HL-60 (cell line): Measurements from ENCODE around the gene ZBTB1.

ENCODE experiments used
- DNase-seq, 2 experiments: peaks; one replicate each; pipeline ENCODE4 v3.0.0-alpha.2; 2010 to 2020; ENCODE audit warnings: low read depth in 1 of 2, low spot score in 1 of 2
- H3K27ac ChIP-seq: fragments of 250-450 bp; sonication (Bioruptor Pico); replicated peaks from 2 replicates; pipeline ENCODE4 v1.5.1; 2020; ENCODE audit warnings: mild to moderate bottlenecking, moderate library complexity
- H3K27me3 ChIP-seq: fragments of 250-450 bp; sonication (Bioruptor Pico); 2 replicates; pipeline ENCODE4 v1.5.1; 2021; ENCODE audit warnings: mild to moderate bottlenecking, moderate library complexity; ENCODE audit not compliant: insufficient read depth, poor library complexity, severe bottlenecking
- H3K4me3 ChIP-seq: replicated peaks from 2 replicates; pipeline ENCODE4 v1.5.1; 2011; ENCODE audit warnings: mild to moderate bottlenecking, control low read depth, low read length; ENCODE audit not compliant: insufficient read depth
- GABPA ChIP-seq: IDR thresholded peaks from 2 replicates; pipeline ENCODE4 v1.6.1; 2012; ENCODE audit warnings: low read depth
- POLR2AphosphoS5 ChIP-seq: IDR thresholded peaks from 2 replicates; pipeline ENCODE4 v1.6.1; 2012; ENCODE audit warnings: low read depth
- SPI1 ChIP-seq: IDR thresholded peaks from 2 replicates; pipeline ENCODE4 v1.6.1; 2012; ENCODE audit warnings: low read depth, mild to moderate bottlenecking, borderline replicate concordance
- TF ChIP-seq, protein P1 (sequence below): IDR thresholded peaks from 2 replicates; pipeline ENCODE4 v1.6.1; 2012; ENCODE audit warnings: low read depth; ENCODE audit not compliant: insufficient replicate concordance
- TF ChIP-seq, protein P2 (sequence below): IDR thresholded peaks from one replicate; pipeline ENCODE4 v1.5.1; 2011; ENCODE audit warnings: low read length, control low read depth, inconsistent platforms; ENCODE audit not compliant: insufficient read depth

The ZBTB1 gene

DNA sequence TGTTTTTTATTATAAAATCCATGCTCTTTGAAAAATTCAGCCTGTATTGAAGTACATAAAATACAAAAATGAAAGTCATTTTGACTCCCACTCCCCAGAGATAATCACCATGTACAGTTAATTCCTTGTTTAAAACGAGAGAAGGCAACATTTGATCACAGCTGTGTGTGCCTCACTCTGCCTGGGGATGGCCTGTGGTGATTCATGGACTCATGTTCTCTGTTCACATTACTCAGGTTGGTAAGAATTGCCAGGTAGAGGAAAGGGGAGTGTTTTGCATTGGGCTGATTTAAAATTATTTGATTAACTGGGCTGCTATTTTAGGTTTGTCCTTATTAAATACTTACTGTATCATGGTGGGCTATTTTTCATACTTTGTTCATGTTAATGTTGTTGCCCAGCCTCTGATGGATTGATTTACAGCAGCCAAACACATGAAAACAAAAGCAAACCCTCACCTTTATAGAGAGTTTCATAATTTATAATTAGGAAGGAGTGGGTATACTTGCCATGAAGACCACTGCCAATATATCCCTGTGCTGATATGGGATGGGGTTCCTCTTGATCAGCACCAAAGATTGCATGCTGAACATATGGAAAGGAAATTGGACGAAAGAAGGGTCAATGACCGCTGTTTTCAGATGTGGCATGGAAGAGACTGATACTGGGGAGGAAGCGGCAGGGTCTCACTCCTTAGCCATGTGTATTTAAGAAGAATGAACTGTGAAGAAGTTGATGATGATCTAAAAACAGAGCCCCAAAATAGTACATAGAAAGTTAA lies 3.0 kb downstream of the ZBTB1 start:
- H3K27ac ChIP-seq, result no peak overlapping the region
- no peak for TF ChIP-seq GABPA
- no peak for TF ChIP-seq POLR2AphosphoS5
- TF ChIP-seq SPI1, result no peak
- TF ChIP-seq, protein P1, sequence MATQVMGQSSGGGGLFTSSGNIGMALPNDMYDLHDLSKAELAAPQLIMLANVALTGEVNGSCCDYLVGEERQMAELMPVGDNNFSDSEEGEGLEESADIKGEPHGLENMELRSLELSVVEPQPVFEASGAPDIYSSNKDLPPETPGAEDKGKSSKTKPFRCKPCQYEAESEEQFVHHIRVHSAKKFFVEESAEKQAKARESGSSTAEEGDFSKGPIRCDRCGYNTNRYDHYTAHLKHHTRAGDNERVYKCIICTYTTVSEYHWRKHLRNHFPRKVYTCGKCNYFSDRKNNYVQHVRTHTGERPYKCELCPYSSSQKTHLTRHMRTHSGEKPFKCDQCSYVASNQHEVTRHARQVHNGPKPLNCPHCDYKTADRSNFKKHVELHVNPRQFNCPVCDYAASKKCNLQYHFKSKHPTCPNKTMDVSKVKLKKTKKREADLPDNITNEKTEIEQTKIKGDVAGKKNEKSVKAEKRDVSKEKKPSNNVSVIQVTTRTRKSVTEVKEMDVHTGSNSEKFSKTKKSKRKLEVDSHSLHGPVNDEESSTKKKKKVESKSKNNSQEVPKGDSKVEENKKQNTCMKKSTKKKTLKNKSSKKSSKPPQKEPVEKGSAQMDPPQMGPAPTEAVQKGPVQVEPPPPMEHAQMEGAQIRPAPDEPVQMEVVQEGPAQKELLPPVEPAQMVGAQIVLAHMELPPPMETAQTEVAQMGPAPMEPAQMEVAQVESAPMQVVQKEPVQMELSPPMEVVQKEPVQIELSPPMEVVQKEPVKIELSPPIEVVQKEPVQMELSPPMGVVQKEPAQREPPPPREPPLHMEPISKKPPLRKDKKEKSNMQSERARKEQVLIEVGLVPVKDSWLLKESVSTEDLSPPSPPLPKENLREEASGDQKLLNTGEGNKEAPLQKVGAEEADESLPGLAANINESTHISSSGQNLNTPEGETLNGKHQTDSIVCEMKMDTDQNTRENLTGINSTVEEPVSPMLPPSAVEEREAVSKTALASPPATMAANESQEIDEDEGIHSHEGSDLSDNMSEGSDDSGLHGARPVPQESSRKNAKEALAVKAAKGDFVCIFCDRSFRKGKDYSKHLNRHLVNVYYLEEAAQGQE, result no peak
- TF ChIP-seq, protein P2, sequence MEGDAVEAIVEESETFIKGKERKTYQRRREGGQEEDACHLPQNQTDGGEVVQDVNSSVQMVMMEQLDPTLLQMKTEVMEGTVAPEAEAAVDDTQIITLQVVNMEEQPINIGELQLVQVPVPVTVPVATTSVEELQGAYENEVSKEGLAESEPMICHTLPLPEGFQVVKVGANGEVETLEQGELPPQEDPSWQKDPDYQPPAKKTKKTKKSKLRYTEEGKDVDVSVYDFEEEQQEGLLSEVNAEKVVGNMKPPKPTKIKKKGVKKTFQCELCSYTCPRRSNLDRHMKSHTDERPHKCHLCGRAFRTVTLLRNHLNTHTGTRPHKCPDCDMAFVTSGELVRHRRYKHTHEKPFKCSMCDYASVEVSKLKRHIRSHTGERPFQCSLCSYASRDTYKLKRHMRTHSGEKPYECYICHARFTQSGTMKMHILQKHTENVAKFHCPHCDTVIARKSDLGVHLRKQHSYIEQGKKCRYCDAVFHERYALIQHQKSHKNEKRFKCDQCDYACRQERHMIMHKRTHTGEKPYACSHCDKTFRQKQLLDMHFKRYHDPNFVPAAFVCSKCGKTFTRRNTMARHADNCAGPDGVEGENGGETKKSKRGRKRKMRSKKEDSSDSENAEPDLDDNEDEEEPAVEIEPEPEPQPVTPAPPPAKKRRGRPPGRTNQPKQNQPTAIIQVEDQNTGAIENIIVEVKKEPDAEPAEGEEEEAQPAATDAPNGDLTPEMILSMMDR, result no peak
- no peak overlapping the region for H3K4me3 ChIP-seq
- DNase-seq, result no peak
- no peaks in the 10 kb centered on the region for H3K27me3 ChIP-seq

DNA sequence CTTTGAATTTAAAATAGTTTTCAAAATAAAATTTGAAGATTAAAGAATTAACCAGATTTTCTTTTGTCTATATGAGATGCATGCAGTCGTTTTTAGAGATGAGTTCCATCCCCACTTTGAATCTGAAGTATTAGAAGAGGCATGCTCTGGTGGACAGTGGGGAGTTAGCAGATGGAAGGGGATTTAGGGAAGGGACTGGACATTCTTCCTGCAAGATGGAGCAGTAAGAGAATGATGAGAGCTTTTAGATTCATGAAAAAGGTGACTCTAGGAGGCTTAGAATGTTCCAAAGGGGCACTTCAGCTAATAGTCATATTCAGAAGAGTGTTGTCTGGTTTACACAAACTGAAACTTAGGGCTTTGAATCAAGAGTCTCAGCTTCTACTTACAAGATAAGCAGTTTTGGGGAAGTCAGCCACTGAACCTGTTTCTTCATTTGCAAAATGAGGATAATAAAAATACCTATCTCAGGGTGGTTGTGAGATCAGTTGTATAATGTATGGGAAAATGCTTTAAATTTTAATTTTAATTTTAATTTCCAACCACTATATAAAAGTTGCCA lies 3.7 kb downstream of the ZBTB1 start:
- DNase-seq, result no peak
- H3K4me3 ChIP-seq, result no peak overlapping the region
- H3K27me3 ChIP-seq, result no peaks in the 10 kb centered on the region
- TF ChIP-seq, protein P2, result no peak
- no peak for TF ChIP-seq GABPA
- TF ChIP-seq SPI1, result peak; percentile 56
- TF ChIP-seq, protein P1, result no peak
- no peak overlapping the region for H3K27ac ChIP-seq

DNA sequence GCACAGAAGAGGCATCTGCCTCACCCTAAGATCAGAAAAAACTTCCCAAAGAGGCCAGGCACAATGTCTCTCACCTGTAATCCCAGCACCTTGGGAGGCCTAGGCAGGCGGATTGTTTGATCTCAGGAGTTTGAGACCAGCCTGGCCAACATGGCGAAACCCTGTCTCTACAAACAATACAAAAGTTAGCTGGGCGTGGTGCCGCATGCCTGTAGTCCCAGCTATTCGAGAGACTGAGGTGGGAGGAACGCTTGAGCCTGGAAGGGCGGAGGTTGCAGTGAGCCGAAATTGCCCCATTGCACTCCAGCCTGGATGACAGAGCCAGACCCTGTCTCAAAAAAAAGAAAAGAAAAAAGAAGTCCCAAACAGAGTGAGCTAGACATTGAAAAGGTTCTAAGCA lies 4.5 kb downstream of the ZBTB1 start:
- Histone ChIP-seq H3K27ac (no peak overlapping the region), H3K4me3 (no peak overlapping the region), H3K27me3 (no peaks in the 10 kb centered on the region)
- TF ChIP-seq POLR2AphosphoS5, result no peak
- no peak for TF ChIP-seq GABPA
- no peak for TF ChIP-seq SPI1
- TF ChIP-seq, protein P1, result no peak
- TF ChIP-seq, protein P2, result no peak
- DNase-seq, result no peak
